Calu3 (cell line): ENCODE data around the gene PTK6. TPM values are rescaled to one million over a fixed set of nuclear protein-coding genes. Genes with fewer than 3 reads are reported as not detected.

Source experiments
- BruUV-seq: library from RNA; stranded (reverse); fragments of 400-500 nt; replicated peaks from 2 replicates; lab custom pipeline; 2021; lab: Mats Ljungman, UMichigan
- CTCF ChIA-PET: fragments of 300-600 bp; sonication (Branson Sonifier 250); formaldehyde crosslinking; loops from one replicate; lab custom pipeline; 2022; ENCODE audit warnings: antibody characterized with exemption; lab: Charles Lee
- DNase-seq: peaks from one replicate; pipeline ENCODE4 v3.0.0; 2022
- H3K27ac Mint-ChIP-seq: one replicate; pipeline ENCODE4 v1.8.0; 2022; ENCODE audit warnings: mixed read lengths; ENCODE audit not compliant: unreplicated experiment
- H3K27me3 Mint-ChIP-seq: one replicate; pipeline ENCODE4 v1.8.0; 2022; ENCODE audit warnings: mixed read lengths; ENCODE audit not compliant: unreplicated experiment
- H3K36me3 Mint-ChIP-seq: one replicate; pipeline ENCODE4 v1.8.0; 2022; ENCODE audit warnings: mild to moderate bottlenecking, moderate library complexity, mixed read lengths; ENCODE audit not compliant: insufficient read depth, unreplicated experiment
- H3K4me1 Mint-ChIP-seq: one replicate; pipeline ENCODE4 v1.8.0; 2022; ENCODE audit warnings: mild to moderate bottlenecking, low read depth, mixed read lengths; ENCODE audit not compliant: unreplicated experiment
- H3K4me3 Mint-ChIP-seq: one replicate; pipeline ENCODE4 v1.8.0; 2022; ENCODE audit warnings: mild to moderate bottlenecking, low read depth, moderate library complexity, mixed read lengths; ENCODE audit not compliant: unreplicated experiment
- H3K9me3 Mint-ChIP-seq: one replicate; pipeline ENCODE4 v1.8.0; 2022; ENCODE audit warnings: low read depth, mixed read lengths; ENCODE audit not compliant: unreplicated experiment
- CTCF ChIP-seq: fragments of 200-600 bp; IDR thresholded peaks from one replicate; pipeline ENCODE4 v1.8.0; 2022; ENCODE audit warnings: antibody characterized with exemption; ENCODE audit not compliant: unreplicated experiment
- intact Hi-C: fragments of 100-400 bp; cut with micrococcal nuclease; formaldehyde crosslinking; loops from one replicate; pipeline ENCODE4 v1.10.0; 2022; ENCODE audit not compliant: unreplicated experiment
- total RNA-seq: library from RNA; stranded (reverse); gene quantifications from 2 replicates; pipeline ENCODE4 v1.2.3, GENCODE V29; 2022

The PTK6 gene
- total RNA-seq, 1 experiment from 2014 or later, result 15.9 TPM

DNA sequence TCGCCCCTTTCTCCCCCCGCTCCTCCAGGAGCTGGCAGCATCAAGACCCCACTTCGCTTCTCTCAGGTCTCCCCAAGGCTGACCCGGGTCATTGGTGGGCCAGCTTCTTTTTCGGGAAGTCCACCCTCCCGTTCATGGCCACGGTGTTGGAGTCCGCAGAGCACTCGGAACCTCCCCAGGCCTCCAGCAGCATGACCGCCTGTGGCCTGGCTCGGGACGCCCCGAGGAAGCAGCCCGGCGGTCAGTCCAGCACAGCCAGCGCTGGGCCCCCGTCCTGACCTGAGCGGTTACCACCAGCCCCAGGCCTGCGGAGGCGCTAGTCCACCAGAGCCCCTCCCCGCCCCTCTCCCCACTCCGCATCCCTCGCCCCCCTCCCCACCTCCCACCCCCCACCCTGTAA lies 15.6 kb downstream of the PTK6 start:
- Mint-ChIP-seq H3K36me3 (peaks cover 86% of the 10 kb centered on the region), H3K9me3 (no peaks in the 10 kb centered on the region), H3K27me3 (no peaks in the 10 kb centered on the region), H3K4me3 (peak overlapping the region; percentile 95), H3K4me1 (peaks cover 18% of the 10 kb centered on the region), H3K27ac (peak overlapping the region; percentile 89)
- BruUV-seq, result no TSS peak
- no peak for TF ChIP-seq CTCF
- CTCF ChIA-PET, result interaction anchor here (1.4 to 2.0 kb wide), 4 partner anchors 15 to 24 kb away, joined by 3 to 15 read pairs (median 14); partner anchors contain the start of gene PTK6
- DNase-seq, result no peak
- intact Hi-C loops, result loop anchor here (2.0 to 5.0 kb wide), 2 partner anchors 23 to 79 kb away; partner anchors contain the start of gene EEF1A2

DNA sequence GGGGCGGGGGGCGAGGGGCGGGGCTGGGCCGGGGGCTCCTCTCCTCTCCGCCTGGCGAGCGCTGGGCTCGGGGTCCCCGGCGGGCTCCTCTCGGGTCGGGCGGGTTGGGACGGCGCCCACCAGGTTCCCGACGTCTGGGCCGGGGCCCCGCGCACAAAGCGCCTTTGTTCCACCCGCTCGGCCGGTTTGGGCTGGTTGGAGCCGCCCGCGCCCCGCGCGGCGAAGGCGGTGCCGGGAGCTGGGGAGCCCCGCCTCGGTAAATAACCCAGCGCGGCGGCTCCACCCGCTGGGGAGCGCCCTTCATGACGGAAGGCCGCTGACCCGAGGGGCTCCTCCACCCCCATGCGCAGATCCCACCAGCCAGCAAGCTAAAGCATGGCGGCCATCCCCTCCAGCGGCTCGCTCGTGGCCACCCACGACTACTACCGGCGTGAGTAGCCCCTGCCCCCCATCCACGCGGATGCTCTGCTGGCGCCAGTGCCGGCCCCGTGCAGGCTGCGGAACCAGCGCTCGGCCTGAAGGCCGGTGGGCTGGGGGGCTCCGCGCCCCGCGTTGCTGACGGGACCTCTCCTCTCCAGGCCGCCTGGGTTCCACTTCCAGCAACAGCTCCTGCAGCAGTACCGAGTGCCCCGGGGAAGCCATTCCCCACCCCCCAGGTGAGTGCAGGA lies 16.1 kb downstream of the PTK6 start:
- TSS peak; percentile 88 for BruUV-seq
- DNase-seq, result peak; percentile 98
- H3K27me3 Mint-ChIP-seq, result no peaks in the 10 kb centered on the region
- CTCF ChIA-PET, result interaction anchor here (0.6 to 2.0 kb wide), 7 partner anchors 9 to 212 kb away, joined by 3 to 15 read pairs (median 6); partner anchors contain the start of gene PTK6
- H3K4me1 Mint-ChIP-seq, result peaks cover 18% of the 10 kb centered on the region
- H3K36me3 Mint-ChIP-seq, result peaks cover 80% of the 10 kb centered on the region
- intact Hi-C loops, result loop anchor here (2.0 to 5.0 kb wide), 2 partner anchors 22 to 79 kb away; partner anchors contain the start of gene EEF1A2
- H3K27ac Mint-ChIP-seq, result peak overlapping the region; percentile 89
- no peaks in the 10 kb centered on the region for H3K9me3 Mint-ChIP-seq
- peak overlapping the region; percentile 95 for H3K4me3 Mint-ChIP-seq
- no peak for TF ChIP-seq CTCF

DNA sequence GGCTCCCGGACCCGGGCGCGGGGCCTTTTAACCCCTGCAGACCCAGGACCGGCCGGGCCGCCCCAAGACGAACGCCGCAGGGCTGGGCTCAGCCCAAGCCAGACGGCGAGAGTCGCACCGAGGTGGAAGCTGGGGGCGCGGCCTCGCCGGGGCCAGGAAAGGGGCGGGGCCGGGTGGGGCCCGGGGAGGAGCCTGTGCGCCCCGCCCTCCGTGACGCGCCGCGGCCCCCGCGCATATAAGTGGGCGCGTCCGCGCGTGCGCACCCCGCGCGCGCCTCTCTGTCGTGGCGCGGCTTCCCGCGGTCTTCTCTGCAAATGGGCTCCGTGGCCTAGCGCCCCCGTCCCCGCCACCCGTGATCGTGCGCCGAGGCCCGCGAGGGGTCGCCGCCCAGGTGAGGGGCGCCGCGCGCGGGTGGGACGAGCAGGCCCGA lies 16.7 kb downstream of the PTK6 start, which contains the start of gene PPDPF:
PPDPF (plus strand) TSS at position 262 of the 430 bp plus-strand sequence. CDS start 544 bp downstream, outside the sequence.
- Mint-ChIP-seq H3K9me3 (no peaks in the 10 kb centered on the region), H3K27me3 (no peaks in the 10 kb centered on the region), H3K4me1 (peaks cover 18% of the 10 kb centered on the region), H3K36me3 (peaks cover 75% of the 10 kb centered on the region), H3K27ac (peak within 1 kb of the TSS; percentile 89), H3K4me3 (peak within 1 kb of the TSS; percentile 95)
- TF ChIP-seq CTCF, result no peak
- DNase-seq, result peak; percentile 90
- no TSS peak for BruUV-seq
- intact Hi-C loops, result loop anchor here (2.0 to 5.0 kb wide), 2 partner anchors 22 to 78 kb away; partner anchors contain the start of gene EEF1A2
- CTCF ChIA-PET, result interaction anchor here (0.6 to 2.0 kb wide), 9 partner anchors 8 to 211 kb away, joined by 3 to 15 read pairs (median 4); partner anchors contain the start of gene PTK6

DNA sequence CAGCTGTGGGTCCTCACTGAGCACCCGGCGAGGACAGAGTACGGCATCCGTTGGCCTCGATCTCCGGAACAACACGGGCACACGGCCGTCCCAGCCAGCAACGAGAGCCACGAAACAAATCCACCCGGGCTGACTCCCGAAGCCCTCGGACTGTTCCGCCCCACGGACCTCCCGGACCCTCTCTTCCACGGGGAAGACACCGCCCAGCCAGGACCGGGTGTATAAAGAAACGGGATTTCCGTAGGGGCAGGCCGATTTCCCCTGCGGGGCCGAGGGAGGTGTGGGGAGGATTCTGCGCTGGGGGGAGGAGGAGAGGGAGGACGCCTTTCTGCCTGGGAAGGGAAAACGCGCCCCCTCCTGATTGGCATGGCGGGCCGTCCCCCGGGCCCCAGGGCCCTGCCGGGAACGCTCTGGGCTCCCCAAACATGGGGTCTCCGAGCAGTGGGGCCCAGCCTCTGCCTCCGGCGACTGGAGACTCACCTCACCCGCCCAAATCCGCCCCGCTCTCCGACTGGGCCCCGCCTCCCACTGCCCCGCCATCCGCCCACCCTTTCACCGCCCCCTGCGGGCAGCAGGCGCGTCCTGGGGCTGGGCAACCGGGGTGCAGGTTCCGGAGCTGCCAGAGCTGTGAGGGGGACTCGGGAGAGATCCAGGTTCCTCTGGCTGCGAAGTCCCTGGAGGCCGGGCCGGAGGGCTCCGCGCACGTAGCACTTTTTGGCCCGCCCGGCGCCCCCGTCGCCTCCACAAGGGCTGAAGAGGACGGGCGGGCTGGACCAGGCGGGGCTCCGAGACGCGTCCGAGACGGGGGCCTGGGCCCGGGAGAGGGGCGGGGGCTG lies 17.3 kb downstream of the PTK6 start:
- H3K9me3 Mint-ChIP-seq, result no peaks in the 10 kb centered on the region
- TSS peak; percentile 27 for BruUV-seq
- H3K36me3 Mint-ChIP-seq, result peaks cover 69% of the 10 kb centered on the region
- DNase-seq, result peak; percentile 84
- peaks cover 16% of the 10 kb centered on the region for H3K4me1 Mint-ChIP-seq
- no peaks in the 10 kb centered on the region for H3K27me3 Mint-ChIP-seq
- peak; percentile 60 for TF ChIP-seq CTCF
- CTCF ChIA-PET, result interaction anchor here (0.6 to 2.0 kb wide), 8 partner anchors 17 to 211 kb away, joined by 3 to 15 read pairs (median 5); partner anchors contain the start of gene PTK6
- peak overlapping the region; percentile 89 for H3K27ac Mint-ChIP-seq
- intact Hi-C loops, result loop anchor here (2.0 to 5.0 kb wide), 2 partner anchors 21 to 78 kb away; partner anchors contain the start of gene EEF1A2
- H3K4me3 Mint-ChIP-seq, result peak overlapping the region; percentile 95
